IPS DF 19.7 (cell line): Measurements from ENCODE around the gene PPP1R12C.
"Not testable (repeated sequence)": the region's sequence is repeated elsewhere in the genome, so short reads cannot be mapped to it uniquely, and the experiment has no call there.

Experiments
- DNase-seq: peaks from one replicate; pipeline ENCODE4 v3.0.0-alpha.2; 2013; ENCODE audit warnings: low read depth, low spot score

PPP1R12C gene

GRCh38 chr19:55112246-55112776, 5.1 kb downstream of the PPP1R12C start:
- no peak for DNase-seq

GRCh38 chr19:55111238-55111831, 6.1 kb downstream of the PPP1R12C start:
- DNase-seq = no peak

- DNase-seq = no peak
Observed at GRCh38 chr19:55109527-55110291, 7.7 kb downstream of the PPP1R12C start.

- not testable (repeated sequence) for DNase-seq
Observed at GRCh38 chr19:55107252-55107651, 10.2 kb downstream of the PPP1R12C start.

GRCh38 chr19:55106591-55106990, 10.8 kb downstream of the PPP1R12C start:
- no peak for DNase-seq

- DNase-seq = no peak
Observed at GRCh38 chr19:55105237-55105636, 12.2 kb downstream of the PPP1R12C start.

- DNase-seq = no peak
Observed at GRCh38 chr19:55103190-55103589, 14.2 kb downstream of the PPP1R12C start.

- no peak for DNase-seq
Observed at GRCh38 chr19:55101261-55101660, 16.2 kb downstream of the PPP1R12C start.

GRCh38 chr19:55099557-55100506, 17.6 kb downstream of the PPP1R12C start:
- no peak for DNase-seq

GRCh38 chr19:55098716-55099556, 18.5 kb downstream of the PPP1R12C start:
- no peak for DNase-seq

- DNase-seq = no peak
Observed at GRCh38 chr19:55097864-55098715, 19.3 kb downstream of the PPP1R12C start.

- no peak for DNase-seq
Observed at GRCh38 chr19:55096061-55096701, 21.3 kb downstream of the PPP1R12C start.

GRCh38 chr19:55095260-55096060, 22.0 kb downstream of the PPP1R12C start:
- DNase-seq = no peak

GRCh38 chr19:55094456-55095259, 22.8 kb downstream of the PPP1R12C start:
- DNase-seq = no peak

GRCh38 chr19:55092423-55093318, 24.8 kb downstream of the PPP1R12C start:
- no peak for DNase-seq

- DNase-seq = no peak
Observed at GRCh38 chr19:55091955-55092354, 25.5 kb downstream of the PPP1R12C start.
